ENCODE results near the gene SEC14L3. TPM values are rescaled to one million over a fixed set of nuclear protein-coding genes. Genes with fewer than 3 reads are reported as not detected.

SEC14L3 gene
- total RNA-seq, 1 experiment from 2014 or later = not detected

DNA sequence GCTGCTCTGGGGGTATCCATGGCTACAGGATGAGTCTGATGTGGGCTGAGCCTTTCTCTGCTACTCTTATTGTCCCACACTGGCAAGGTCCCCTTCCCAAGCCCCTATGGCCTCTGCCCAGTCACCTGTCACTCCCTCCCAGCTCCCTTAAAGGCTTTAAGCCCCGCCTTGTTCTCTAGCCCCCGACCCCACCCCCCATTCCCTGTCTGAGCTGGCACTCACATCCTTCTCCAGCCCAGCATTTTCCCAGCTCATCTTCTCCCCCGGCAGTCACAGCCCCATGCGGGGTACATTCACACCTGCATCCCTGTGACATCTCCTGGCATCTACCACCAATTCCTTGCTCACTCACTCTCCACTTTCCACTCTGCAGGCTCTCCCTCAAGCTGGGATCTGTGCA lies 41.9 kb downstream of the SEC14L3 start:
- Histone ChIP-seq H4K8ac (replicated peaks; ENCODE audit: insufficient read length, low read depth, low read length) (no peak overlapping the region), H4K91ac (ENCODE audit: insufficient read length, low read depth, low read length) (no peak overlapping the region), H3K23me2 (ENCODE audit: insufficient read length, low read depth, low read length, poor library complexity, severe bottlenecking) (peaks cover 5% of the 10 kb centered on the region), H2BK12ac (ENCODE audit: insufficient read length, low read depth, low read length) (no peak overlapping the region), H3K18ac (ENCODE audit: insufficient read length, low read depth, low read length) (no peak overlapping the region), H3K4me1 (ENCODE audit: insufficient read depth, low read length) (no peaks in the 10 kb centered on the region), H3K23ac (ENCODE audit: insufficient read length, low read depth, low read length) (no peak overlapping the region), H2AFZ (ENCODE audit: low read length) (no peak overlapping the region), H2AK5ac (ENCODE audit: insufficient read length, low read length) (no peak overlapping the region), H3T11ph (ENCODE audit: low read length) (no peak overlapping the region), H2BK120ac (ENCODE audit: low read depth, low read length, poor library complexity, severe bottlenecking) (no peak overlapping the region), H4K20me1 (ENCODE audit: control insufficient read depth, insufficient read depth, insufficient read length) (no peaks in the 10 kb centered on the region), H3K14ac (ENCODE audit: insufficient read depth, low read length) (no peak overlapping the region), H4K5ac (ENCODE audit: insufficient read length, low read depth, low read length) (no peak overlapping the region), H3K79me2 (ENCODE audit: insufficient read depth, low read length) (no peaks in the 10 kb centered on the region; the same call in 1 of the 2 replicates), H3K79me1 (ENCODE audit: insufficient read depth, low read depth, low read length, poor library complexity, severe bottlenecking) (no peaks in the 10 kb centered on the region), H3K4ac (ENCODE audit: low read depth, low read length) (no peak overlapping the region), H2BK20ac (ENCODE audit: low read depth, low read length, poor library complexity, severe bottlenecking) (no peak overlapping the region), H3K27me3 (ENCODE audit: insufficient read depth, low read length) (no peaks in the 10 kb centered on the region), H3K9ac (ENCODE audit: extremely low read depth, insufficient read length, low read length) (no peak overlapping the region), H2BK5ac (ENCODE audit: insufficient read length, low read length) (no peak overlapping the region), H3K4me2 (ENCODE audit: insufficient read depth, insufficient read length, low read length) (no peak overlapping the region), H3K27ac (ENCODE audit: insufficient read length, low read depth, low read length) (no peak overlapping the region), H2BK15ac (ENCODE audit: low read depth, low read length) (no peak overlapping the region), H3K9me3 (ENCODE audit: control insufficient read depth, low read depth, low read length) (no peaks in the 10 kb centered on the region), H3K56ac (ENCODE audit: insufficient read length, low read depth, low read length) (no peak overlapping the region)
- WGBS (ENCODE audit: extremely low coverage, insufficient read length, low lambda C conversion rate) = no CpG with 5 or more reads among the region's 4 CpGs
- DNase-seq = peak; percentile 43
- TF ChIP-seq, protein P1, sequence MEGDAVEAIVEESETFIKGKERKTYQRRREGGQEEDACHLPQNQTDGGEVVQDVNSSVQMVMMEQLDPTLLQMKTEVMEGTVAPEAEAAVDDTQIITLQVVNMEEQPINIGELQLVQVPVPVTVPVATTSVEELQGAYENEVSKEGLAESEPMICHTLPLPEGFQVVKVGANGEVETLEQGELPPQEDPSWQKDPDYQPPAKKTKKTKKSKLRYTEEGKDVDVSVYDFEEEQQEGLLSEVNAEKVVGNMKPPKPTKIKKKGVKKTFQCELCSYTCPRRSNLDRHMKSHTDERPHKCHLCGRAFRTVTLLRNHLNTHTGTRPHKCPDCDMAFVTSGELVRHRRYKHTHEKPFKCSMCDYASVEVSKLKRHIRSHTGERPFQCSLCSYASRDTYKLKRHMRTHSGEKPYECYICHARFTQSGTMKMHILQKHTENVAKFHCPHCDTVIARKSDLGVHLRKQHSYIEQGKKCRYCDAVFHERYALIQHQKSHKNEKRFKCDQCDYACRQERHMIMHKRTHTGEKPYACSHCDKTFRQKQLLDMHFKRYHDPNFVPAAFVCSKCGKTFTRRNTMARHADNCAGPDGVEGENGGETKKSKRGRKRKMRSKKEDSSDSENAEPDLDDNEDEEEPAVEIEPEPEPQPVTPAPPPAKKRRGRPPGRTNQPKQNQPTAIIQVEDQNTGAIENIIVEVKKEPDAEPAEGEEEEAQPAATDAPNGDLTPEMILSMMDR (conservative IDR thresholded peaks at IDR 0.05) = no peak
- peaks cover 15 to 17% of the 10 kb centered on the region in 2 experiments for H3K4me1 Mint-ChIP-seq
- no peaks in the 10 kb centered on the region for H3K9me3 Mint-ChIP-seq
- H3K36me3 Mint-ChIP-seq (ENCODE audit: insufficient read depth in 1 of 3, low read depth in 3 of 3) = peaks cover 12 to 22% (median 21%) of the 10 kb centered on the region in 3 experiments
- H3K27ac Mint-ChIP-seq = no peak overlapping the region; a peak in 1 of 7 replicates
- H3K4me3 Mint-ChIP-seq = no peak overlapping the region
- no peaks in the 10 kb centered on the region; the same call in 1 of the 2 replicates for H3K27me3 Mint-ChIP-seq (ENCODE audit: low read depth)

Measured in H9 (cell line).